Stimulated activated CD4-positive, alpha-beta T cell treated with anti-CD3 and anti-CD28 coated beads, TNF-alpha, amount 100 ng/mL, for 24 hours (primary cell): ENCODE data around the gene ARMH3.

Experiments
- DNase-seq, 3 experiments: peaks; one replicate each; pipeline ENCODE4 v3.0.0-alpha.2; 2020; ENCODE audit warnings: low read depth in 3 of 3

ARMH3 gene

GRCh38 chr10:101858723-101859500 is 197.1 kb downstream of the ARMH3 start:
- no peak for DNase-seq

- DNase-seq: no peak
Measured at GRCh38 chr10:101857802-101858476, 198.0 kb downstream of the ARMH3 start.

DNA sequence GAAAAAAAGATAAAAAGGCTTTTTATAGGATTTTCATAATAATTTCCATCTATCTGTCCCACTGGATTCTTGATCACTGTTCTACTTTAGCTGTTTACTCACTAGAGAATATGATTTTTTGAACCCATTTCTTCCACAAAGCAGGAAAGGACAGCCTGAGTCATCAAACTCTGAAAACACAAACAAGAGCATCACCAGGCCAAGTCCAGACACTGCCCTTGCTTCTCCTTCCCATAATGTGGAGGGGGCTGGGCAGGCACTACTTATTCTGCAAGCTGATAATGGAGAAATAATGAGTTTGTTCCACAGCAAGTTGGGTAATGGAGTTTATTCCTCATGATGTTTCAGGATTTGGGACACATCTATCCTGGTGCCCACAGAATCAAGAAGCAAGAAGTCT is 199.3 kb downstream of the ARMH3 start:
- no peak for DNase-seq

DNA sequence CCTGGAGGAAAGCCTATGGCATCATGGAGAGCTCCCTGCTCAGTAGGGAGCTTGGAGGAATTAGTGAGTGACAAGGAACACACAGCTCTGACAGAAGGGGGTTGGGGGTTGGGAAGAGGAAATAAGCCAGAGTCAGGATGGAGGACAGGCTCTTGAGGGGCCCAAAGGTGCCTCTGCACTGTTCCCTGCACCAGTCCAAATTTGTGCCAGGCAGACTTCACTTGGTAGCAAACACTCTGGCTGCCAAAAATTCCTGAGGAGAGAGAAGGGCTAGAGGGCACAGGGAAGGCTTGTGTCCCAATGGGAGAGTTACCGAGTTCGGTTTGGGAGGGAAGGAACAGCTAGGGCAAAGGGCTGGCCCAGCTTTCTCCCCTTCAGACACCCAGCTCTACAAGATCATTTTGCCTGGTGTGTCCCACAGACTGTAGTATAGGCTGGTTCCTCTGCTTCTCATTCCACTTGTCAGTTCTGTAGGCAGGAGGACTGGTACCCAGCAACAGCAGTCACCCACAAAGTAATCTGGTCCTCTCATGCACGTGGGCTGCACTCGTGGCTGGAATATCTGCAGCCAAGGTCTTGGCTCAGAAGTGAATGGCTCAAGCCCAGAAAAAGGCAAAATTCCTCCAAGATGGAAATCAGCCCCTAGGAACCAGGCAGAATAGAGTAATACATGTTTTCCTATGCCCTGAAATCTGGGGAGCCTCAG is 204.4 kb downstream of the ARMH3 start:
- DNase-seq: no peak

DNA sequence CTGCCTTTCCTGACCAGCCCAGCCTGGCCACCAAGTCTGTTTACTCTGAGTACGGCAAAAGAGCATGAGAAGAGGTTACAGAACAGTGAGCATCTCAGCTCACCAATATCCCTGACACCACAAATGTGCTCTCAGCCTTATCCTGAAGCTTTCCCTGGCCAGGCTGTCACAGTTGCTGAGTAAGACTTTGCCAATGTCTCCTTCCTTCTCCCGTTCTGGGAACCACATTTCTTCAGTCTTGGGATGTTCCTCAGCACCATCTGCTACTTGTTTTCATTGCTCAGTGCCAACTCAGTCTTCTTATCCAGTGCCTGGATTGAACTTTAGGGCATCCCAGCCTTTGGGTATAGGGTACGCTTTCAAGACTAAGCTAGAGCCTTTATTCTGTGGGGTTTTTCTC is 205.2 kb downstream of the ARMH3 start:
- DNase-seq: no peak

- no peak for DNase-seq
Measured at GRCh38 chr10:101848894-101849351, 207.1 kb downstream of the ARMH3 start.

DNA sequence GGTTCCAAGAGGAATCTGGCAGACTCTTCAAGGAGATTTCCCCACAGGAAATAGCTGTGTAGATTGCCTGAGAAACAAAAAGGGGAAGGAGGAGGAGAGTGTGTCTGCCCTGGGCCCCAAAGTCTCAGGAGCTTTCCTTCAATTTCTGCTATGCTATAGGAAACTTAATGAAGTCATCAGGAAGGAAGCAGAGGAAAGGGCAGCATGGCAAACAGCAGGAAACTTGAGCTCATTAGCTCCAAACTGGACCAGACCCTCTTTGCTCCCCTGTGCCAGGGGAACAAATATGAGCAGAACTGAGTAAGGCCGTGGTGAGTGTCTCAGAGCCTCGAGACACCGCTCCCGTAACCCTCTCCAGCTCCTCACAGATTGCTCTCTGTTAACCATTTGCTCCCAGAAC is 207.6 kb downstream of the ARMH3 start:
- DNase-seq: no peak

DNA sequence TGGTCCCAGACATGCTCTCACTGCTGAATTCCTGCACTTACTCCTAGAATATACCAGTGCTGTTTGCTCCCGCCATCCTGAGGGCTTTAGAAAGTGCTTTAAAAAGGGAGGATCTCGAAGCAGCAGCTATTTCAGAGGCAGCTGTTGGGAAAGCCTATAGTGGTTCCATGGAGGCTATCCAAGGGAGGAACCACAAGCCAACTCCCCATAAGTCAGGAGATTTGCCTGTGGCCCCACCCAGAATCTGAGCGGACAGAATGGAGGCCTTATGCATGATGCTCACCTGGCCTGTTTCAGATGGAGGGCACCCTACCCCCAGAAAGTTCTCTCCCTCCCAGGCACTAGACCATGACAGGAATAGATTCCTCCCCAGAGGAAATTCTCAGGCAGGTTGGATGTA is 210.1 kb downstream of the ARMH3 start:
- DNase-seq: no peak

DNA sequence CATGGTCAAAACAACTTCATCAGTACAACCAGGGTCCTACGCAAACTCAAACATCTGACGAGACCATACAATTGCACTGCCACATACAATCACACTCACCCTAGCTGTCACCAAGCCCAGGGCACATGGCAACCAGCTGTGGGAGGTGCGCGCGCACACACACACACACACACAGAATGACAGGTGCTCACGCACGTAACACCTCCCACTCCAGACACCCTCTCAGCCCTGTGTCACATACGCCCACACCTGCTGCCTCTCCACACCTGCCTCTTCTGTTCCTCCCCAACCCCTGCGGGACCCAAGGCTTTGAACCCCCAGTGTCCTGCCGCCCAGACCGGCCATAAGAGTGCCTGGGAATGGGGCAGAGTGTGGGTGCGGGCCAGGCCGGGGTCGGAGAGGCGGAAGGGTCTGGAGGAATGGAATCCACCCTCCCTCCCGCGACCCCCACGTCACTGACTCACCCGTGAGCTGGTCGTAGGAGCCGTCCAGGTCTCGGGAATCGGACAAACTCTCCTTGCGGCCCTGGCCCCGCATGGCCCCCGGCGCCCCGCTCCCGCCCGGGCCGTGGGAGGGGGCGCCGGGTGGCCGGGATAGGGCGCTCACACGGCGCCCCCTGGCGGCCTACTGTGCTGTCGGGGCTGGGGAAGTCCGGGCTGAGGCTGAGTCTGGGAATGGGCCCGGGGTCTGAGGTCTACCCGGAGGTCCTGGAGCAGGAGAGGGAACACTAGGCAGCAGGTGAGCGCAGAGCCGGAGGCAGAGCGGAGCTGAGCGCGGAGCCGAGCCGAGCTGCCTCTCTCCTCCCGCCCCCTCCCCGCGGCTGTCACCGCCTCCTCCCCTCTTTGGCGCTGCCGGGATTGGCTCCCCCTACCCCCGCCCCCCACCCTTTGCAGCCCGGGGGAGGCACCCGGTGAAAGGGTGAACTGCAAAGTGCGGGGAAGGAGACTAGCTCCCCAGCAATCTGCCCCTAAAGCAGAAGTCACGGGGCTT is 212.6 kb downstream of the ARMH3 start, which contains the start of gene KCNIP2:
Gene KCNIP2 (minus strand): TSS at position 769 of the 990 bp plus-strand sequence. CDS start 232 bp downstream, at position 537.
- DNase-seq: peak in 1 of 3 experiments; percentile 45

DNA sequence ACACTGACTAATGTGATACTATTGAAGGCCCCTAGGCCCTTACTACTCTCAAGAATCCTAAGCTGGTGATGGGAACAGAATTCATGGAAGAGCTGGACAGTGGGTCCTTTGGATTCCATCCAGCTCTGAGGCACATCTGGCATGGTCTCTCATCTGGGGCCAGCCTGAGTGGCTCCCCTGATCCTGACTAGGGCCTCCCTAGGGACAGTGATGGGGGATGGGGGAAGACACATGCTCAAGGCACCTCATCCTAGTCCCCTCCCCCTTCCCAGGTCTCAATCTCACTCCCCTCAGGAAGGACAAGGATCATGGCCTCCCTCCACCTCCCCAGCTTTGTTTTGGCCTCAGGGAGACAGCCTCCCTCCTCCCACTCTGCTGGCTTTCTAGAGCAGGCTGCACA is 214.1 kb downstream of the ARMH3 start:
- no peak for DNase-seq

GRCh38 chr10:101840741-101841453 is 215.1 kb downstream of the ARMH3 start:
- peak in 2 of 3 experiments; percentile 45 to 72 for DNase-seq

DNA sequence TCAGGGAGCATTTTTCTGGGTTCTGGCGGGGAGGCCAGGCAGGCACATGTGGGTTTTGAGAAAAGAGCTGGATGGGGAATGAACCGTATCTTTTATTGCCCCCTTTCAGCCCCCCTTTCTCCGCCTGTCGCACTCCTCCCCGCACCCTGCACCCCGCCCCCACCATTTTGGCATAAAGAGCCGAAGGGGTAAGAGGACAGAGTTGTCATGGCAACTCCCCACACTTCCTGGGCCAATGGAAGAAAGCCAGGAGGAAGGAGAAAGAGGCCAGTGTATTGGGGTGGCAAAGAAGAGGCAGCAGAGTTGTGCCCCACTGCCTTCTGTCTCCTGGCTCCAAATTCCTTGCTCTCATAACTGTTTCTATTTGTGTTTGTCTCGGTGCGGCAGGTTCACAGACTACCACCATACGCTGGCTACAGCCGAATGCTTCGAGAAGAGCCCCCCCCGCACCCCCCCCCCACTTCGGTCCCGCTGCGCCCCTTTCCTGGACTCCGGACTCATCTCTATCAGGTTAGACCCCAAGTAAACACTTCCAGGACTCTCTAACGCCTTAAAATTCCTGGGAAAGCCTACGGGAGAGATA is 215.8 kb downstream of the ARMH3 start:
- no peak for DNase-seq

DNA sequence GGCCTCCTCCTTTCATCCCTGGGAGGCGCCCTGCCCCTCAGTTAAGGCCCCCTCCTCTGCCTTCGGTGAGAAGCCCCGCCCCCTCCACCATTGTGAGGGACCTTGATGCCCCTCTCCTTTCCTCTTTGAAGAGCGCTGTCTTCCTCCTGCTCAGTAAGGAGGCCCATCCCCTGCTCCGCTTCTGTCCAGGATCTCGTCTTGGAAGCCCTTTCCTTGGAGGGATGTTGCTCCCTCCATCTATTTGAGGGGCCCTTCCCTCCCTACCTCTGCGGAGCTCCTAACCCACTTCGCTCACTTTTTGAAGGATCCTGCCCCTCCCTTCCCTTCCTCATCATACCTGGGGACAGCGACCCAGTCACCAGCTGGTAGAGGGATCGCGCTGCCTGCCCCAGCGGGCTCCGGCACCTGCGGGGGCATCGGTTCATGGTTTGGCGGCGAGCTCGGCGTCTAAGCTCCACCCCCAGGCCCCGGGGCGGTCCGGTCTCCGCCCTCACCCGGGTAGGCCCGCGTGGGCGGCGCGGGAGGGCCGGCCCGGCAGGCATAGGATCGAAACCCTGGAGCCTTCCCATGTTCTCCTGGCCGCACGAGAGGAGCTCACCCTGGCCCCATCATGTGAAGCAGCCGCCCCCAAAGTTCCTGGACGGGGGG is 216.4 kb downstream of the ARMH3 start:
- DNase-seq: peak in 2 of 3 experiments; percentile 27 to 70

DNA sequence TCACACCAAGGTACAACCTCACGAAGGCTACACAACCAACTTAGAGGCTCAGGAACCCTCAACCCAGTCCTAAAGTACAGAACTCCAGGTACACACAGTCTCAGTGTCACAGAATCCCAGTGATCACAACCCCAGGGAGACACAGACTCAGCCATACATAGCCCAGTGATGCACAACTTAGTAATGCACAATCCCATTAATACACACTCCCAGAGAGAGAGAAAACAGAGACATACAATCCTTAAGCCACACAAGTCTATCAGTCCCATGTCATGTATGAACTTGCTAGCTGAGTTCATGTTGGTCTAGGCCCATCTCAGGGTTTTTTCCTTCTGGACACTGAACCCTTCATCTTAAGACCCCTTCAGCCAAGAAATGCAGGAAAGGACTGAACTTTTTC is 217.0 kb downstream of the ARMH3 start:
- DNase-seq: no peak

DNA sequence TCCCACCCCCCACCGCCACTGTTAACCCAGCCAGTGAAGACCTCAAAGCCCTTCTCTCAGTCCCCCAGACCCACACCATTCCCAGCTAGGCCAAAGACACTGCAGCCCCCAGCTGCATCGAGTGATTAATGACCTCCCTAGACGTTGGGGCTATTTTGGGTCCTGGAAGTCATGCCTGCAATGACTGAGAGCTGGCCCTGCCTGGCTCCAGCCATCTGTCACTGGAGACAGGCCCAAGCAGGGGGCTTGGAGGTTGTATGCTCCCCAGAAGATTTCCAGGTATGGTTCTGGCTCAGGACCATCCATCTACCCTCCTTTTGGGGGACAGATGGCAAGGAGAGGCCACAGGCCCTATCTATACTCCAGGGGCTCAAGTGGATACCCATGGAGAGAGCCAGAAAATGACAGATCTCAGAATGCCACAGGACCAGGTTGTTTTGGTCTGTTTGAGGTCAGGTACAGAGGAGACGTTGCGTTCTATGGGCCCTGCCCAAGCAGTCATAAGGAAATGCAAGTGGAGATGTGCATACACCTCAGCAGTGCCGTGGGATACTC is 217.5 kb downstream of the ARMH3 start:
- DNase-seq: no peak

DNA sequence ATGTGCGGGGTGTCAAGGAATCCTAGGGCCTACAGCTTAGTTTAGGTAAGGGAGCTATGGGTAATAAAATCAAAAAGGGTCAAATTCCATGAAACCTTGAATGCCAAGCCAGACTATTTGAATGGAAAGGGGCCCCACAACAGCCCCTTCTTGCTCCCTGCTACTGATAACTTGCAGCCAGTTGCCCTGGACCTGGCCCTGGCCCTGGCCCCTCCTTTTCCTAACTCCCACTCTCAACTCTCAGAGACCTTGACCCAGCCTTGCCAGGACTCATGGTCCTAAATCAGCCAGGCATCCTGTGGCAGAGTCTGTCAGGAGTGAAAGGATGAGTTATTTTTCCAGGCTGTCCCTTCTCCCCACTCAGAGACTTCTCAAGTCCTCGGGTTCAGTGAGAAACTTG is 218.2 kb downstream of the ARMH3 start:
- no peak for DNase-seq

DNA sequence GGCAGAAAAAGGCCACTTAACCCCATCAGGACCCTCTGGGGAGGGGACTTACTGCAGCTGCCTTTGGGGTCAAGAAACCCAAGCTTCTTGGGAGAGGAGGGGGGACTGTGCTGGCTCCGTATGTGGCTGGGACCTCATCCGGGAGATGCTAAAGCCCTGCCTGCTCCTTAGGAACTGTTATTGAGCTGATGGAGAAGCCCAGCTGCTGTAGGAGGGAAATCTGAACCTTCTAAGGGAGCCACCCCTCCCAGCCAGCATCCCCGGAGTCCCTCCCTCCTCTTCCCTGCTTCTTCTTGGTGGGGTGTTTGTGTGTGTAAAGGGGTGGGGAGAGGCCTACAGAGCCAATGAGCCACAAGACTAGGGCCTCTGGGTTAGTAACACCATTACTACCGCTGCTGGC is 220.6 kb downstream of the ARMH3 start:
- no peak for DNase-seq

GRCh38 chr10:101834341-101834740 is 221.6 kb downstream of the ARMH3 start:
- DNase-seq: no peak

- DNase-seq: no peak
Measured at GRCh38 chr10:101833466-101833865, 222.5 kb downstream of the ARMH3 start.
